ENCODE data around the gene CCT7. TPM values are rescaled to one million over a fixed set of nuclear protein-coding genes. Genes with fewer than 3 reads are reported as not detected.
A peak's percentile ranks its signal among the peaks of the same experiment; 100 is the strongest.

CCT7 gene
- total and polyA plus RNA-seq, 4 donors, result 129 to 207 (median 178) TPM

GRCh38 chr2:73267008-73267407 lies 32.9 kb downstream of the CCT7 start:
- WGBS, 2 donors, result 95 to 97% methylated on average over 4 of the region's 4 CpGs
- TF ChIP-seq CTCF (IDR thresholded peaks at IDR 0.05; ENCODE audit: control extremely low read depth, extremely low read depth), result no peak
- peaks cover 0 to 8% (median 0%) of the 10 kb centered on the region in 5 donors for H3K4me1 ChIP-seq (ENCODE audit: control insufficient read depth in 5 of 5, insufficient read depth in 5 of 5, low read length in 5 of 5)
- ATAC-seq (ENCODE audit: insufficient read depth, low FRiP score) (no peak), DNase-seq (no peak)
- H3K9ac ChIP-seq (ENCODE audit: insufficient read depth in 1 of 2, low read length in 2 of 2), result no peak overlapping the region
- H3K4me3 ChIP-seq, result no peak overlapping the region
- peaks cover 0 to 3% (median 0%) of the 10 kb centered on the region in 4 donors for H3K36me3 ChIP-seq (ENCODE audit: control insufficient read depth in 4 of 4, insufficient read depth in 4 of 4, low read length in 4 of 4)
- H3K27ac ChIP-seq (ENCODE audit: low read depth in 1 of 2, low read length in 1 of 2), result no peak overlapping the region
- peaks cover 0 to 37% (median 20%) of the 10 kb centered on the region in 3 donors for H3K27me3 ChIP-seq (ENCODE audit: control insufficient read depth in 3 of 3, insufficient read depth in 3 of 3, low read length in 2 of 3)
- H3K9me3 ChIP-seq (ENCODE audit: control insufficient read depth in 4 of 4, insufficient read depth in 3 of 4, low read length in 3 of 4), result peaks cover 0 to 4% (median 0%) of the 10 kb centered on the region in 4 donors

GRCh38 chr2:73268366-73268829 lies 34.3 kb downstream of the CCT7 start:
- no peak overlapping the region for H3K9ac ChIP-seq (ENCODE audit: insufficient read depth in 1 of 2, low read length in 2 of 2)
- H3K4me1 ChIP-seq (ENCODE audit: control insufficient read depth in 5 of 5, insufficient read depth in 5 of 5, low read length in 5 of 5), result peaks cover 0 to 8% (median 0%) of the 10 kb centered on the region in 5 donors
- H3K4me3 ChIP-seq, result no peak overlapping the region
- ATAC-seq (ENCODE audit: insufficient read depth, low FRiP score) (no peak), DNase-seq (no peak)
- peaks cover 0 to 4% (median 0%) of the 10 kb centered on the region in 4 donors for H3K9me3 ChIP-seq (ENCODE audit: control insufficient read depth in 4 of 4, insufficient read depth in 3 of 4, low read length in 3 of 4)
- peaks cover 0 to 37% (median 20%) of the 10 kb centered on the region in 3 donors for H3K27me3 ChIP-seq (ENCODE audit: control insufficient read depth in 3 of 3, insufficient read depth in 3 of 3, low read length in 2 of 3)
- no peak overlapping the region for H3K27ac ChIP-seq (ENCODE audit: low read depth in 1 of 2, low read length in 1 of 2)
- no peak for TF ChIP-seq CTCF (IDR thresholded peaks at IDR 0.05; ENCODE audit: control extremely low read depth, extremely low read depth)
- H3K36me3 ChIP-seq (ENCODE audit: control insufficient read depth in 4 of 4, insufficient read depth in 4 of 4, low read length in 4 of 4), result peaks cover 0 to 3% (median 0%) of the 10 kb centered on the region in 4 donors
- WGBS, 2 donors, result 55 to 71% methylated on average over 14 of the region's 14 CpGs

- no peak overlapping the region for H3K27ac ChIP-seq (ENCODE audit: low read depth in 1 of 2, low read length in 1 of 2)
- DNase-seq (peak in 1 of 3 donors; percentile 23), ATAC-seq (ENCODE audit: insufficient read depth, low FRiP score) (peak; percentile 37)
- 17 to 26% methylated on average over 94 to 113 of the region's 113 CpGs for WGBS, 2 donors
- no peak overlapping the region for H3K9ac ChIP-seq (ENCODE audit: insufficient read depth in 1 of 2, low read length in 2 of 2)
- H3K36me3 ChIP-seq (ENCODE audit: control insufficient read depth in 4 of 4, insufficient read depth in 4 of 4, low read length in 4 of 4), result peaks cover 0 to under 1% (median 0%) of the 10 kb centered on the region in 4 donors
- no peak overlapping the region for H3K4me3 ChIP-seq
- peaks cover 0 to 8% (median 0%) of the 10 kb centered on the region in 5 donors for H3K4me1 ChIP-seq (ENCODE audit: control insufficient read depth in 5 of 5, insufficient read depth in 5 of 5, low read length in 5 of 5)
- no peak for TF ChIP-seq CTCF (IDR thresholded peaks at IDR 0.05; ENCODE audit: control extremely low read depth, extremely low read depth)
- H3K27me3 ChIP-seq (ENCODE audit: control insufficient read depth in 3 of 3, insufficient read depth in 3 of 3, low read length in 2 of 3), result peaks cover 0 to 37% (median 20%) of the 10 kb centered on the region in 3 donors
- H3K9me3 ChIP-seq (ENCODE audit: control insufficient read depth in 4 of 4, insufficient read depth in 3 of 4, low read length in 3 of 4), result peaks cover 0 to 8% (median under 1%) of the 10 kb centered on the region in 4 donors
Measured at GRCh38 chr2:73268830-73269685, 35.0 kb downstream of the CCT7 start.
